ENCODE measurements around the gene CIT.
"Not testable (repeated sequence)": the region's sequence is repeated elsewhere in the genome, so short reads cannot be mapped to it uniquely, and the experiment has no call there.

Gene CIT

GRCh38 chr12:119710965-119711551 lies 166.1 kb downstream of the CIT start:
- ChIA-PET CTCF (interaction anchor here (1.0 kb wide), 1 partner anchor 16 kb away, joined by 3 read pairs; no protein-coding TSS in a partner anchor), POLR2A (ENCODE audit: low non-redundant PET) (no interaction called here)
- TF ChIP-seq CTCF (conservative IDR thresholded peaks at IDR 0.05; ENCODE audit: low read depth), result no peak
- no peak overlapping the region; the same call in 1 of the 2 replicates for H3K27ac ChIP-seq
- DNase-seq (ENCODE audit: low spot score), result no peak

GRCh38 chr12:119710374-119710964 lies 166.7 kb downstream of the CIT start:
- DNase-seq (ENCODE audit: low spot score), result peak; percentile 27
- H3K27ac ChIP-seq, result peak overlapping the region; percentile 23; the same call in 1 of the 2 replicates
- no peak for TF ChIP-seq CTCF (conservative IDR thresholded peaks at IDR 0.05; ENCODE audit: low read depth)
- CTCF ChIA-PET, result interaction anchor here (1.0 kb wide), 1 partner anchor 15 kb away, joined by 3 read pairs; no protein-coding TSS in a partner anchor
- POLR2A ChIA-PET (ENCODE audit: low non-redundant PET), result no interaction called here

- DNase-seq (ENCODE audit: low spot score); CTCF ChIA-PET; POLR2A ChIA-PET (ENCODE audit: low non-redundant PET); H3K27ac ChIP-seq: not testable (repeated sequence)
Measured at GRCh38 chr12:119706427-119706826, 170.7 kb downstream of the CIT start.

GRCh38 chr12:119705182-119705581 lies 171.9 kb downstream of the CIT start:
- ChIA-PET POLR2A (ENCODE audit: low non-redundant PET) (no interaction called here), CTCF (no interaction called here)
- no peak for TF ChIP-seq CTCF (conservative IDR thresholded peaks at IDR 0.05; ENCODE audit: low read depth)
- no peak for DNase-seq (ENCODE audit: low spot score)
- H3K27ac ChIP-seq, result no peak overlapping the region

- no peak for TF ChIP-seq CTCF (conservative IDR thresholded peaks at IDR 0.05; ENCODE audit: low read depth)
- ChIA-PET CTCF (no interaction called here), POLR2A (ENCODE audit: low non-redundant PET) (no interaction called here)
- H3K27ac ChIP-seq, result peak overlapping the region; percentile 23; the same call in 1 of the 2 replicates
- peak; percentile 13 for DNase-seq (ENCODE audit: low spot score)
Measured at GRCh38 chr12:119704065-119704747, 172.9 kb downstream of the CIT start.

- H3K27ac ChIP-seq, result no peak overlapping the region
- TF ChIP-seq CTCF (conservative IDR thresholded peaks at IDR 0.05; ENCODE audit: low read depth), result no peak
- POLR2A ChIA-PET (ENCODE audit: low non-redundant PET), result no interaction called here
- DNase-seq (ENCODE audit: low spot score), result no peak
- CTCF ChIA-PET, result no interaction called here
Measured at GRCh38 chr12:119700078-119700477, 177.0 kb downstream of the CIT start.

GRCh38 chr12:119699199-119699760 lies 177.8 kb downstream of the CIT start:
- no peak for DNase-seq (ENCODE audit: low spot score)
- ChIA-PET POLR2A (ENCODE audit: low non-redundant PET) (no interaction called here), CTCF (no interaction called here)
- no peak overlapping the region for H3K27ac ChIP-seq
- TF ChIP-seq CTCF (conservative IDR thresholded peaks at IDR 0.05; ENCODE audit: low read depth), result no peak
